Large intestine (tissue), 12 donors: ENCODE data around the gene SBNO1. TPM values are rescaled to one million over a fixed set of nuclear protein-coding genes. Genes with fewer than 3 reads are reported as not detected.
"Not testable (repeated sequence)": the region's sequence is repeated elsewhere in the genome, so short reads cannot be mapped to it uniquely, and the experiment has no call there.

Source experiments
- DNase-seq, 2 donors: peaks; one replicate each; pipeline versions ENCODE4 v3.0.0 to v3.0.0-alpha.2; 2013
- H3K27ac ChIP-seq: one replicate; pipeline ENCODE4 v1.5.1; 2013; ENCODE audit warnings: low read length
- H3K27me3 ChIP-seq: 2 replicates; pipeline ENCODE4 v1.6.1; 2013; ENCODE audit warnings: low read length; ENCODE audit not compliant: control insufficient read depth, insufficient read depth
- H3K36me3 ChIP-seq: 2 replicates; pipeline ENCODE4 v1.6.1; 2013; ENCODE audit warnings: low read length; ENCODE audit not compliant: control insufficient read depth, insufficient read depth
- H3K4me1 ChIP-seq: one replicate; pipeline ENCODE4 v1.6.1; 2013; ENCODE audit warnings: low read length; ENCODE audit not compliant: control insufficient read depth, insufficient read depth
- H3K4me3 ChIP-seq: one replicate; pipeline ENCODE4 v1.5.1; 2013; ENCODE audit warnings: low read length
- H3K9me3 ChIP-seq: one replicate; pipeline ENCODE4 v1.6.1; 2013; ENCODE audit warnings: mild to moderate bottlenecking, low read depth, low read length, moderate library complexity; ENCODE audit not compliant: control insufficient read depth
- WGBS: methylation state at CpG from one replicate; pipeline ENCODE4 v1.1.5; 2013; ENCODE audit warnings: low lambda C conversion rate; ENCODE audit not compliant: insufficient coverage; 5-methylcytosine and 5-hydroxymethylcytosine counted together
- long read RNA-seq, 11 donors: transcript quantifications; one replicate each; lab custom pipeline, GENCODE V29; 2026
- polyA plus RNA-seq: library from polyadenylated mRNA; unstranded; fragments of 120-200 nt; gene quantifications from one replicate; pipeline ENCODE4 v1.2.1, GENCODE V29; 2013

Gene SBNO1
- 18.8 TPM for polyA plus RNA-seq
- long read RNA-seq, donor 1 = 0 reads
- long read RNA-seq, donor 2 = 0 reads
- long read RNA-seq, donor 3 = 0 reads
- long read RNA-seq, donor 4 = 0 reads
- long read RNA-seq, donor 5 = 0 reads
- long read RNA-seq, donor 6 = 0 reads
- long read RNA-seq, donor 7 = 0 reads
- long read RNA-seq, donor 8, partial matches to known transcripts = 6 of 6 reads
- long read RNA-seq, donor 8, other reads (novel, unspliced or antisense) = 0 of 6 reads
- long read RNA-seq, donor 9 = 0 reads
- long read RNA-seq, donor 10 = 0 reads
- long read RNA-seq, donor 11, partial matches to known transcripts = 6 of 20 reads
- long read RNA-seq, donor 11, other reads (novel, unspliced or antisense) = 14 of 20 reads

GRCh38 chr12:123364532-123365024 is at the start of gene SBNO1:
Gene SBNO1, minus strand, starts transcription at chr12:123364847. Its CDS starts 14,406 bp downstream, at chr12:123350441.
- H3K27me3 ChIP-seq = no peaks in the 10 kb centered on the region
- DNase-seq = peak in 1 of 2 donors; percentile 85
- peak within 1 kb of the TSS; percentile 94 for H3K4me3 ChIP-seq
- H3K27ac ChIP-seq = peak within 1 kb of the TSS; percentile 93
- no peaks in the 10 kb centered on the region for H3K36me3 ChIP-seq
- WGBS = no CpG with 5 or more reads among the region's 47 CpGs
- H3K9me3 ChIP-seq = no peaks in the 10 kb centered on the region
- peaks cover 7% of the 10 kb centered on the region for H3K4me1 ChIP-seq

GRCh38 chr12:123410041-123410412 is 45.4 kb upstream of the SBNO1 start:
- Histone ChIP-seq H3K4me3 (no peak overlapping the region), H3K27ac (no peak overlapping the region), H3K27me3 (no peaks in the 10 kb centered on the region), H3K36me3 (peaks cover 28% of the 10 kb centered on the region), H3K9me3 (no peaks in the 10 kb centered on the region), H3K4me1 (no peaks in the 10 kb centered on the region)
- DNase-seq = no peak
- no CpG with 5 or more reads among the region's 5 CpGs for WGBS

- not testable (repeated sequence) for DNase-seq, H3K4me1 ChIP-seq, H3K4me3 ChIP-seq, H3K27ac ChIP-seq, H3K27me3 ChIP-seq, H3K9me3 ChIP-seq
- H3K36me3 ChIP-seq = peaks cover 34% of the 10 kb centered on the region
- WGBS = 90% methylated on average over 3 of the region's 11 CpGs
Observed at GRCh38 chr12:123409284-123410040, 44.8 kb upstream of the SBNO1 start.

GRCh38 chr12:123408619-123409018 is 44.0 kb upstream of the SBNO1 start:
- H3K4me1 ChIP-seq, DNase-seq, H3K27me3 ChIP-seq, H3K27ac ChIP-seq, H3K4me3 ChIP-seq, H3K9me3 ChIP-seq: not testable (repeated sequence)
- H3K36me3 ChIP-seq = peaks cover 42% of the 10 kb centered on the region
- no CpG with 5 or more reads among the region's 7 CpGs for WGBS

GRCh38 chr12:123407934-123408333 is 43.3 kb upstream of the SBNO1 start:
- H3K27ac ChIP-seq, DNase-seq, H3K4me1 ChIP-seq, H3K4me3 ChIP-seq, H3K9me3 ChIP-seq, H3K27me3 ChIP-seq: not testable (repeated sequence)
- no CpG with 5 or more reads among the region's 15 CpGs for WGBS
- peaks cover 49% of the 10 kb centered on the region for H3K36me3 ChIP-seq

- no CpG with 5 or more reads among the region's 15 CpGs for whole genome bisulfite sequencing
- H3K27ac ChIP-seq, H3K9me3 ChIP-seq, H3K27me3 ChIP-seq, H3K4me3 ChIP-seq, DNase-seq, H3K4me1 ChIP-seq: not testable (repeated sequence)
- peaks cover 56% of the 10 kb centered on the region for H3K36me3 ChIP-seq
Observed at GRCh38 chr12:123407269-123407668, 42.6 kb upstream of the SBNO1 start.

- H3K4me3 ChIP-seq = no peak overlapping the region
- H3K27me3 ChIP-seq = no peaks in the 10 kb centered on the region
- no CpG with 5 or more reads among the region's 9 CpGs for WGBS
- H3K27ac ChIP-seq = no peak overlapping the region
- DNase-seq = no peak
- no peaks in the 10 kb centered on the region for H3K9me3 ChIP-seq
- H3K36me3 ChIP-seq = peaks cover 63% of the 10 kb centered on the region
- no peaks in the 10 kb centered on the region for H3K4me1 ChIP-seq
Observed at GRCh38 chr12:123404581-123404980, 39.9 kb upstream of the SBNO1 start.

- Histone ChIP-seq H3K27me3 (no peaks in the 10 kb centered on the region), H3K27ac (no peak overlapping the region), H3K36me3 (peaks cover 75% of the 10 kb centered on the region), H3K4me1 (no peaks in the 10 kb centered on the region), H3K4me3 (no peak overlapping the region), H3K9me3 (no peaks in the 10 kb centered on the region)
- no CpG with 5 or more reads among the region's 15 CpGs for WGBS
- DNase-seq = no peak
Observed at GRCh38 chr12:123401753-123402683, 37.4 kb upstream of the SBNO1 start.

GRCh38 chr12:123399255-123399617 is 34.6 kb upstream of the SBNO1 start:
- H3K27me3 ChIP-seq = no peaks in the 10 kb centered on the region
- H3K4me3 ChIP-seq = no peak overlapping the region
- no peaks in the 10 kb centered on the region for H3K4me1 ChIP-seq
- H3K27ac ChIP-seq = no peak overlapping the region
- H3K9me3 ChIP-seq = no peaks in the 10 kb centered on the region
- H3K36me3 ChIP-seq = peaks cover 74% of the 10 kb centered on the region
- DNase-seq = no peak
- WGBS = no CpG with 5 or more reads among the region's 6 CpGs
